ENCODE measurements around the gene ERVH48-1. TPM values are rescaled to one million over a fixed set of nuclear protein-coding genes. Genes with fewer than 3 reads are reported as not detected.

Gene ERVH48-1
- total and polyA plus RNA-seq, 3 experiments from 2014 or later, result not detected

GRCh38 chr21:42905195-42905594 lies 20.2 kb downstream of the ERVH48-1 start:
- Histone ChIP-seq H3K27ac (ENCODE audit: low read depth, low read length) (no peak overlapping the region), H3K4me3 (ENCODE audit: low read length) (no peak overlapping the region), H3K9me3 (ENCODE audit: low read length) (no peaks in the 10 kb centered on the region), H3K4me1 (ENCODE audit: insufficient read depth, low read length) (no peaks in the 10 kb centered on the region), H3K27me3 (ENCODE audit: insufficient read depth, low read length, poor library complexity, severe bottlenecking) (no peaks in the 10 kb centered on the region), H3K36me3 (ENCODE audit: insufficient read depth, low read length) (peaks cover 26% of the 10 kb centered on the region)
- Mint-ChIP-seq H3K4me1 (peaks cover 0 to 16% (median 5%) of the 10 kb centered on the region in 3 donors), H3K27ac (peak overlapping the region in 2 of 8 donors; percentile 23 to 71), H3K9me3 (no peaks in the 10 kb centered on the region), H3K27me3 (no peaks in the 10 kb centered on the region), H3K36me3 (peaks cover 8 to 78% (median 13%) of the 10 kb centered on the region in 3 donors), H3K4me3 (no peak overlapping the region)
- POLR2A ChIA-PET, result no interaction called here
- no peak for DNase-seq
- CTCF ChIA-PET, result no interaction called here

- no peak overlapping the region for H3K27ac ChIP-seq (ENCODE audit: low read depth, low read length)
- H3K4me1 Mint-ChIP-seq, result peaks cover 2 to 18% (median 7%) of the 10 kb centered on the region in 3 donors
- H3K9me3 Mint-ChIP-seq, result no peaks in the 10 kb centered on the region
- H3K27me3 Mint-ChIP-seq, result no peaks in the 10 kb centered on the region
- no peaks in the 10 kb centered on the region for H3K9me3 ChIP-seq (ENCODE audit: low read length)
- POLR2A ChIA-PET, result no interaction called here
- H3K27me3 ChIP-seq (ENCODE audit: insufficient read depth, low read length, poor library complexity, severe bottlenecking), result no peaks in the 10 kb centered on the region
- no peaks in the 10 kb centered on the region for H3K4me1 ChIP-seq (ENCODE audit: insufficient read depth, low read length)
- no peak overlapping the region for H3K4me3 ChIP-seq (ENCODE audit: low read length)
- CTCF ChIA-PET, result no interaction called here
- H3K36me3 ChIP-seq (ENCODE audit: insufficient read depth, low read length), result peaks cover 20% of the 10 kb centered on the region
- H3K4me3 Mint-ChIP-seq, result no peak overlapping the region
- H3K36me3 Mint-ChIP-seq, result peaks cover 8 to 68% (median 11%) of the 10 kb centered on the region in 3 donors
- no peak for DNase-seq
- H3K27ac Mint-ChIP-seq, result peak overlapping the region in 1 of 8 donors; percentile 39
Measured at GRCh38 chr21:42903817-42904216, 21.6 kb downstream of the ERVH48-1 start.

GRCh38 chr21:42900446-42900845 lies 25.0 kb downstream of the ERVH48-1 start:
- POLR2A ChIA-PET, result no interaction called here
- H3K27ac Mint-ChIP-seq, result peak overlapping the region in 1 of 8 donors; percentile 42

GRCh38 chr21:42892931-42893755 lies 32.3 kb downstream of the ERVH48-1 start, which contains the start of gene NDUFV3:
Gene NDUFV3 (plus strand): TSS chr21:42893309. CDS start chr21:42893334, 25 bp downstream.
- CTCF ChIA-PET, result interaction anchor here (1.1 to 1.6 kb wide), 2 partner anchors 23 to 299 kb away, joined by 3 read pairs; no protein-coding TSS in a partner anchor
- H3K27ac Mint-ChIP-seq, result peak within 1 kb of the TSS; percentile 90 to 99 (median 98)
- H3K4me3 ChIP-seq (ENCODE audit: low read length), result peak within 1 kb of the TSS; percentile 94

More at GRCh38 chr21:42900446-42900845, 25.0 kb downstream of the ERVH48-1 start:
- H3K27me3 ChIP-seq (ENCODE audit: insufficient read depth, low read length, poor library complexity, severe bottlenecking), result no peaks in the 10 kb centered on the region
- H3K9me3 Mint-ChIP-seq, result no peaks in the 10 kb centered on the region
- peaks cover 14 to 37% (median 17%) of the 10 kb centered on the region in 3 donors for H3K4me1 Mint-ChIP-seq
- no peaks in the 10 kb centered on the region for H3K4me1 ChIP-seq (ENCODE audit: insufficient read depth, low read length)
- H3K36me3 ChIP-seq (ENCODE audit: insufficient read depth, low read length), result peaks cover 22% of the 10 kb centered on the region
- DNase-seq, result no peak
- no peaks in the 10 kb centered on the region for H3K9me3 ChIP-seq (ENCODE audit: low read length)
- H3K36me3 Mint-ChIP-seq, result peaks cover 0 to 65% (median 12%) of the 10 kb centered on the region in 3 donors
- H3K4me3 Mint-ChIP-seq, result no peak overlapping the region
- CTCF ChIA-PET, result no interaction called here
- no peak overlapping the region for H3K27ac ChIP-seq (ENCODE audit: low read depth, low read length)
- H3K27me3 Mint-ChIP-seq, result no peaks in the 10 kb centered on the region
- H3K4me3 ChIP-seq (ENCODE audit: low read length), result no peak overlapping the region

GRCh38 chr21:42892582-42892930 lies 32.9 kb downstream of the ERVH48-1 start:
- H3K27ac Mint-ChIP-seq, result peak overlapping the region; percentile 89 to 99 (median 98)
- Histone ChIP-seq H3K27me3 (ENCODE audit: insufficient read depth, low read length, poor library complexity, severe bottlenecking) (no peaks in the 10 kb centered on the region), H3K4me3 (ENCODE audit: low read length) (peak overlapping the region; percentile 82), H3K9me3 (ENCODE audit: low read length) (no peaks in the 10 kb centered on the region), H3K36me3 (ENCODE audit: insufficient read depth, low read length) (peaks cover 6% of the 10 kb centered on the region), H3K27ac (ENCODE audit: low read depth, low read length) (peak overlapping the region; percentile 88), H3K4me1 (ENCODE audit: insufficient read depth, low read length) (peaks cover 16% of the 10 kb centered on the region)
- peak overlapping the region; percentile 84 to 97 (median 90) for H3K4me3 Mint-ChIP-seq
- no peaks in the 10 kb centered on the region for H3K9me3 Mint-ChIP-seq
- peaks cover 0 to 3% of the 10 kb centered on the region in 2 donors for H3K27me3 Mint-ChIP-seq
- DNase-seq, result no peak
- H3K4me1 Mint-ChIP-seq, result peaks cover 12 to 25% (median 13%) of the 10 kb centered on the region in 3 donors
- CTCF ChIA-PET, result interaction anchor here (1.1 to 1.6 kb wide), 2 partner anchors 23 to 299 kb away, joined by 3 read pairs; no protein-coding TSS in a partner anchor
- POLR2A ChIA-PET, result interaction anchor here (0.5 to 2.1 kb wide), 6 partner anchors 10 to 82 kb away, joined by 3 to 13 read pairs (median 4); partner anchors contain the start of genes PKNOX1 and WDR4
- peaks cover 0 to 11% (median 2%) of the 10 kb centered on the region in 3 donors for H3K36me3 Mint-ChIP-seq

More at GRCh38 chr21:42892931-42893755, 32.3 kb downstream of the ERVH48-1 start, which contains the start of gene NDUFV3:
- POLR2A ChIA-PET, result interaction anchor here (0.5 to 2.1 kb wide), 7 partner anchors 11 to 81 kb away, joined by 3 to 13 read pairs (median 3); partner anchors contain the start of genes PKNOX1 and WDR4
- Mint-ChIP-seq H3K4me3 (peak within 1 kb of the TSS; percentile 84 to 97 (median 90)), H3K36me3 (peaks cover 0 to 16% (median 3%) of the 10 kb centered on the region in 3 donors), H3K27me3 (peaks cover 0 to 3% of the 10 kb centered on the region in 2 donors), H3K9me3 (no peaks in the 10 kb centered on the region), H3K4me1 (peaks cover 14 to 29% (median 17%) of the 10 kb centered on the region in 3 donors)
- peaks cover 9% of the 10 kb centered on the region for H3K36me3 ChIP-seq (ENCODE audit: insufficient read depth, low read length)
- no peaks in the 10 kb centered on the region for H3K9me3 ChIP-seq (ENCODE audit: low read length)
- DNase-seq, result peak; percentile 97 to 100 (median 100)
- H3K27me3 ChIP-seq (ENCODE audit: insufficient read depth, low read length, poor library complexity, severe bottlenecking), result no peaks in the 10 kb centered on the region
- peaks cover 16% of the 10 kb centered on the region for H3K4me1 ChIP-seq (ENCODE audit: insufficient read depth, low read length)
- H3K27ac ChIP-seq (ENCODE audit: low read depth, low read length), result peak within 1 kb of the TSS; percentile 88

GRCh38 chr21:42887326-42887725 lies 38.1 kb downstream of the ERVH48-1 start:
- H3K27me3 Mint-ChIP-seq, result peaks cover 0 to 4% of the 10 kb centered on the region in 2 donors
- no peak overlapping the region for H3K27ac Mint-ChIP-seq
- peaks cover 0 to 2% (median 0%) of the 10 kb centered on the region in 3 donors for H3K36me3 Mint-ChIP-seq
- peaks cover 2% of the 10 kb centered on the region for H3K4me1 ChIP-seq (ENCODE audit: insufficient read depth, low read length)
- no peak overlapping the region for H3K27ac ChIP-seq (ENCODE audit: low read depth, low read length)
- no peak overlapping the region for H3K4me3 ChIP-seq (ENCODE audit: low read length)
- DNase-seq, result no peak
- no peaks in the 10 kb centered on the region for H3K36me3 ChIP-seq (ENCODE audit: insufficient read depth, low read length)
- ChIA-PET POLR2A (no interaction called here), CTCF (no interaction called here)
- H3K27me3 ChIP-seq (ENCODE audit: insufficient read depth, low read length, poor library complexity, severe bottlenecking), result no peaks in the 10 kb centered on the region
- no peak overlapping the region for H3K4me3 Mint-ChIP-seq
- H3K9me3 Mint-ChIP-seq, result no peaks in the 10 kb centered on the region
- peaks cover 2% of the 10 kb centered on the region in 3 donors for H3K4me1 Mint-ChIP-seq
- no peaks in the 10 kb centered on the region for H3K9me3 ChIP-seq (ENCODE audit: low read length)

- CTCF ChIA-PET, result interaction anchor here (0.6 kb wide), 1 partner anchor 8 kb away, joined by 3 read pairs; no protein-coding TSS in a partner anchor
- H3K9me3 Mint-ChIP-seq, result no peaks in the 10 kb centered on the region
Measured at GRCh38 chr21:42883921-42884320, 41.5 kb downstream of the ERVH48-1 start.

More at GRCh38 chr21:42883921-42884320, 41.5 kb downstream of the ERVH48-1 start:
- DNase-seq, result no peak
- POLR2A ChIA-PET, result no interaction called here
- peaks cover 9% of the 10 kb centered on the region for H3K4me1 ChIP-seq (ENCODE audit: insufficient read depth, low read length)
- Mint-ChIP-seq H3K4me1 (peaks cover 15 to 21% (median 21%) of the 10 kb centered on the region in 3 donors), H3K27ac (peak overlapping the region in 1 of 8 donors; percentile 10), H3K36me3 (peaks cover 0 to 7% (median 2%) of the 10 kb centered on the region in 3 donors), H3K4me3 (peak overlapping the region in 1 of 7 donors; percentile 37), H3K27me3 (peaks cover 0 to 7% of the 10 kb centered on the region in 2 donors)
- H3K36me3 ChIP-seq (ENCODE audit: insufficient read depth, low read length), result no peaks in the 10 kb centered on the region
- H3K4me3 ChIP-seq (ENCODE audit: low read length), result no peak overlapping the region
- H3K9me3 ChIP-seq (ENCODE audit: low read length), result no peaks in the 10 kb centered on the region
- no peaks in the 10 kb centered on the region for H3K27me3 ChIP-seq (ENCODE audit: insufficient read depth, low read length, poor library complexity, severe bottlenecking)
- H3K27ac ChIP-seq (ENCODE audit: low read depth, low read length), result no peak overlapping the region
